ENCODE data around the gene GPR26. TPM values are rescaled to one million over a fixed set of nuclear protein-coding genes. Genes with fewer than 3 reads are reported as not detected.

GPR26 gene
- total and polyA plus RNA-seq, 2 donors (not counting 1 experiment from before 2014, with no cell fraction given): not detected

GRCh38 chr10:123621916-123622315 lies 44.2 kb upstream of the GPR26 start:
- H3K27ac Mint-ChIP-seq: no peak overlapping the region
- no peak overlapping the region for H3K4me3 Mint-ChIP-seq
- DNase-seq (no peak), ATAC-seq (ENCODE audit: low read depth) (no peak)
- H3K79me2 ChIP-seq (ENCODE audit: control insufficient read depth, insufficient read depth, low read length): no peaks in the 10 kb centered on the region
- intact Hi-C loops (cut with micrococcal nuclease): no loop called here
- H3K27me3 ChIP-seq (replicated peaks in 1 of 4; ENCODE audit: control extremely low read depth in 1 of 4, control insufficient read depth in 3 of 4, insufficient read depth in 4 of 4, low read length in 3 of 4): peaks cover 0 to 3% (median 0%) of the 10 kb centered on the region in 4 experiments
- H3K27me3 Mint-ChIP-seq: peaks cover 8% of the 10 kb centered on the region
- no peak overlapping the region for H3K4me3 ChIP-seq (ENCODE audit: control extremely low read depth in 1 of 5, extremely low read depth in 1 of 5, insufficient read depth in 1 of 5, low read depth in 2 of 5, low read length in 4 of 5)
- POLR2A ChIA-PET: no interaction called here
- no peaks in the 10 kb centered on the region for H3K9me3 ChIP-seq (ENCODE audit: control extremely low read depth in 1 of 3, control insufficient read depth in 2 of 3, insufficient read depth in 1 of 3, low read length in 2 of 3)
- H3K4me2 ChIP-seq (replicated peaks; ENCODE audit: low read depth, low read length, poor library complexity, severe bottlenecking): no peak overlapping the region
- no peak for TF ChIP-seq EZH2 (IDR thresholded peaks at IDR 0.05; ENCODE audit: borderline replicate concordance, insufficient read depth, low read depth, low read length, poor library complexity, severe bottlenecking)
- TF ChIP-seq, protein P1, sequence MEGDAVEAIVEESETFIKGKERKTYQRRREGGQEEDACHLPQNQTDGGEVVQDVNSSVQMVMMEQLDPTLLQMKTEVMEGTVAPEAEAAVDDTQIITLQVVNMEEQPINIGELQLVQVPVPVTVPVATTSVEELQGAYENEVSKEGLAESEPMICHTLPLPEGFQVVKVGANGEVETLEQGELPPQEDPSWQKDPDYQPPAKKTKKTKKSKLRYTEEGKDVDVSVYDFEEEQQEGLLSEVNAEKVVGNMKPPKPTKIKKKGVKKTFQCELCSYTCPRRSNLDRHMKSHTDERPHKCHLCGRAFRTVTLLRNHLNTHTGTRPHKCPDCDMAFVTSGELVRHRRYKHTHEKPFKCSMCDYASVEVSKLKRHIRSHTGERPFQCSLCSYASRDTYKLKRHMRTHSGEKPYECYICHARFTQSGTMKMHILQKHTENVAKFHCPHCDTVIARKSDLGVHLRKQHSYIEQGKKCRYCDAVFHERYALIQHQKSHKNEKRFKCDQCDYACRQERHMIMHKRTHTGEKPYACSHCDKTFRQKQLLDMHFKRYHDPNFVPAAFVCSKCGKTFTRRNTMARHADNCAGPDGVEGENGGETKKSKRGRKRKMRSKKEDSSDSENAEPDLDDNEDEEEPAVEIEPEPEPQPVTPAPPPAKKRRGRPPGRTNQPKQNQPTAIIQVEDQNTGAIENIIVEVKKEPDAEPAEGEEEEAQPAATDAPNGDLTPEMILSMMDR (IDR thresholded peaks at IDR 0.05): no peak
- no peaks in the 10 kb centered on the region for H4K20me1 ChIP-seq (ENCODE audit: control insufficient read depth, insufficient read depth, low read length, poor library complexity, severe bottlenecking)
- WGBS (ENCODE audit: insufficient coverage): 86% methylated on average over 1 of the region's 2 CpGs
- no peaks in the 10 kb centered on the region for H3K4me1 Mint-ChIP-seq
- no peaks in the 10 kb centered on the region for H3K36me3 ChIP-seq (replicated peaks in 1 of 2; ENCODE audit: control extremely low read depth in 1 of 2, control insufficient read depth in 1 of 2, extremely low read depth in 1 of 2, insufficient read depth in 2 of 2, low read length in 1 of 2)
- H3K9me3 Mint-ChIP-seq (ENCODE audit: insufficient read depth): no peaks in the 10 kb centered on the region
- CTCF ChIA-PET: no interaction called here
- no peaks in the 10 kb centered on the region for H3K4me1 ChIP-seq (ENCODE audit: control insufficient read depth in 2 of 2, insufficient read depth in 2 of 2, low read length in 2 of 2)
- H3K27ac ChIP-seq (ENCODE audit: low read length in 2 of 2): no peak overlapping the region
- H3K9ac ChIP-seq (ENCODE audit: low read length): no peak overlapping the region
- H2AFZ ChIP-seq (ENCODE audit: insufficient read depth, low read depth, low read length, poor library complexity, severe bottlenecking): no peak overlapping the region

- POLR2A ChIA-PET: no interaction called here
- H3K79me2 ChIP-seq (ENCODE audit: control insufficient read depth, insufficient read depth, low read length): no peaks in the 10 kb centered on the region
- CTCF ChIA-PET: no interaction called here
- no peak overlapping the region for H3K4me2 ChIP-seq (replicated peaks; ENCODE audit: low read depth, low read length, poor library complexity, severe bottlenecking)
- 94% methylated on average over 2 of the region's 3 CpGs for WGBS (ENCODE audit: insufficient coverage)
- H3K36me3 ChIP-seq (replicated peaks in 1 of 2; ENCODE audit: control extremely low read depth in 1 of 2, control insufficient read depth in 1 of 2, extremely low read depth in 1 of 2, insufficient read depth in 2 of 2, low read length in 1 of 2): no peaks in the 10 kb centered on the region
- Mint-ChIP-seq H3K27me3 (peaks cover 7% of the 10 kb centered on the region), H3K27ac (no peak overlapping the region), H3K9me3 (ENCODE audit: insufficient read depth) (no peaks in the 10 kb centered on the region), H3K4me1 (no peaks in the 10 kb centered on the region), H3K4me3 (no peak overlapping the region)
- DNase-seq (no peak), ATAC-seq (ENCODE audit: low read depth) (no peak)
- intact Hi-C loops (cut with micrococcal nuclease): no loop called here
- H3K27me3 ChIP-seq (replicated peaks in 1 of 4; ENCODE audit: control extremely low read depth in 1 of 4, control insufficient read depth in 3 of 4, insufficient read depth in 4 of 4, low read length in 3 of 4): peaks cover 0 to 3% (median 0%) of the 10 kb centered on the region in 4 experiments
- H4K20me1 ChIP-seq (ENCODE audit: control insufficient read depth, insufficient read depth, low read length, poor library complexity, severe bottlenecking): no peaks in the 10 kb centered on the region
- H3K4me3 ChIP-seq (ENCODE audit: control extremely low read depth in 1 of 5, extremely low read depth in 1 of 5, insufficient read depth in 1 of 5, low read depth in 2 of 5, low read length in 4 of 5): no peak overlapping the region
- no peak overlapping the region for H3K9ac ChIP-seq (ENCODE audit: low read length)
- no peak overlapping the region for H2AFZ ChIP-seq (ENCODE audit: insufficient read depth, low read depth, low read length, poor library complexity, severe bottlenecking)
- TF ChIP-seq, protein P1 (IDR thresholded peaks at IDR 0.05): no peak
- no peak for TF ChIP-seq EZH2 (IDR thresholded peaks at IDR 0.05; ENCODE audit: borderline replicate concordance, insufficient read depth, low read depth, low read length, poor library complexity, severe bottlenecking)
- H3K27ac ChIP-seq (ENCODE audit: low read length in 2 of 2): no peak overlapping the region
- no peaks in the 10 kb centered on the region for H3K9me3 ChIP-seq (ENCODE audit: control extremely low read depth in 1 of 3, control insufficient read depth in 2 of 3, insufficient read depth in 1 of 3, low read length in 2 of 3)
- no peaks in the 10 kb centered on the region for H3K4me1 ChIP-seq (ENCODE audit: control insufficient read depth in 2 of 2, insufficient read depth in 2 of 2, low read length in 2 of 2)
Measured at GRCh38 chr10:123622381-123622780, 43.8 kb upstream of the GPR26 start.

Measured in B cell (primary cell).